ENCODE measurements around the gene TROAP. TPM values are rescaled to one million over a fixed set of nuclear protein-coding genes. Genes with fewer than 3 reads are reported as not detected.
A peak's percentile ranks its signal among the peaks of the same experiment; 100 is the strongest.
"Not testable (repeated sequence)": the region's sequence is repeated elsewhere in the genome, so short reads cannot be mapped to it uniquely, and the experiment has no call there.

Gene TROAP
- total and polyA plus RNA-seq, 4 donors, result 5.1 to 15.7 (median 11.1) TPM

GRCh38 chr12:49327368-49327767 is 4.3 kb downstream of the TROAP start:
- Histone ChIP-seq H3K9me3 (ENCODE audit: control insufficient read depth, insufficient read depth, low read length) (no peaks in the 10 kb centered on the region), H3K27me3 (ENCODE audit: control insufficient read depth, insufficient read depth, low read length) (peaks cover 11% of the 10 kb centered on the region), H3K4me1 (ENCODE audit: control insufficient read depth, insufficient read depth, low read length) (peaks cover 30% of the 10 kb centered on the region), H3K4me3 (ENCODE audit: low read depth, low read length) (no peak overlapping the region), H3K27ac (ENCODE audit: low read depth, low read length) (no peak overlapping the region), H3K36me3 (ENCODE audit: control insufficient read depth, insufficient read depth, low read length) (peaks cover 8% of the 10 kb centered on the region)
- no peak for DNase-seq (ENCODE audit: low read depth in 4 of 6, low spot score in 6 of 6)

GRCh38 chr12:49327887-49328286 is 4.8 kb downstream of the TROAP start:
- no peak for DNase-seq (ENCODE audit: low read depth in 4 of 6, low spot score in 6 of 6)
- Histone ChIP-seq H3K36me3 (ENCODE audit: control insufficient read depth, insufficient read depth, low read length) (peaks cover 8% of the 10 kb centered on the region), H3K4me3 (ENCODE audit: low read depth, low read length) (no peak overlapping the region), H3K27me3 (ENCODE audit: control insufficient read depth, insufficient read depth, low read length) (peaks cover 16% of the 10 kb centered on the region), H3K27ac (ENCODE audit: low read depth, low read length) (no peak overlapping the region), H3K9me3 (ENCODE audit: control insufficient read depth, insufficient read depth, low read length) (no peaks in the 10 kb centered on the region), H3K4me1 (ENCODE audit: control insufficient read depth, insufficient read depth, low read length) (peaks cover 33% of the 10 kb centered on the region)
- WGBS (ENCODE audit: insufficient coverage), result 100% methylated on average over 2 of the region's 2 CpGs

GRCh38 chr12:49328816-49329215 is 5.8 kb downstream of the TROAP start:
- Histone ChIP-seq H3K4me1 (ENCODE audit: control insufficient read depth, insufficient read depth, low read length) (peaks cover 28% of the 10 kb centered on the region), H3K27ac (ENCODE audit: low read depth, low read length) (no peak overlapping the region), H3K27me3 (ENCODE audit: control insufficient read depth, insufficient read depth, low read length) (peaks cover 26% of the 10 kb centered on the region), H3K9me3 (ENCODE audit: control insufficient read depth, insufficient read depth, low read length) (no peaks in the 10 kb centered on the region), H3K36me3 (ENCODE audit: control insufficient read depth, insufficient read depth, low read length) (peaks cover 11% of the 10 kb centered on the region), H3K4me3 (ENCODE audit: low read depth, low read length) (no peak overlapping the region)
- 96% methylated on average over 8 of the region's 12 CpGs for WGBS (ENCODE audit: insufficient coverage)
- no peak for DNase-seq (ENCODE audit: low read depth in 4 of 6, low spot score in 6 of 6)

- peaks cover 39% of the 10 kb centered on the region for H3K27me3 ChIP-seq (ENCODE audit: control insufficient read depth, insufficient read depth, low read length)
- H3K9me3 ChIP-seq (ENCODE audit: control insufficient read depth, insufficient read depth, low read length), result no peaks in the 10 kb centered on the region
- peaks cover 11% of the 10 kb centered on the region for H3K36me3 ChIP-seq (ENCODE audit: control insufficient read depth, insufficient read depth, low read length)
- H3K27ac ChIP-seq (ENCODE audit: low read depth, low read length), result no peak overlapping the region
- no peak overlapping the region for H3K4me3 ChIP-seq (ENCODE audit: low read depth, low read length)
- WGBS (ENCODE audit: insufficient coverage), result 95% methylated on average over 4 of the region's 7 CpGs
- peaks cover 34% of the 10 kb centered on the region for H3K4me1 ChIP-seq (ENCODE audit: control insufficient read depth, insufficient read depth, low read length)
- no peak for DNase-seq (ENCODE audit: low read depth in 4 of 6, low spot score in 6 of 6)
Measured at GRCh38 chr12:49330032-49330619, 7.1 kb downstream of the TROAP start.

GRCh38 chr12:49330631-49331379 is 7.8 kb downstream of the TROAP start:
- DNase-seq (ENCODE audit: low read depth in 4 of 6, low spot score in 6 of 6), result no peak
- Histone ChIP-seq H3K27ac (ENCODE audit: low read depth, low read length) (no peak overlapping the region), H3K9me3 (ENCODE audit: control insufficient read depth, insufficient read depth, low read length) (no peaks in the 10 kb centered on the region), H3K4me1 (ENCODE audit: control insufficient read depth, insufficient read depth, low read length) (peaks cover 36% of the 10 kb centered on the region), H3K36me3 (ENCODE audit: control insufficient read depth, insufficient read depth, low read length) (peaks cover 11% of the 10 kb centered on the region), H3K4me3 (ENCODE audit: low read depth, low read length) (no peak overlapping the region), H3K27me3 (ENCODE audit: control insufficient read depth, insufficient read depth, low read length) (peaks cover 46% of the 10 kb centered on the region)
- 71% methylated on average over 9 of the region's 14 CpGs for WGBS (ENCODE audit: insufficient coverage)

GRCh38 chr12:49331380-49332222 is 8.5 kb downstream of the TROAP start:
- 22% methylated on average over 11 of the region's 11 CpGs for whole genome bisulfite sequencing (ENCODE audit: insufficient coverage)
- peak in 3 of 6 donors; percentile 62 to 89 (median 85) for DNase-seq (ENCODE audit: low read depth in 4 of 6, low spot score in 6 of 6)
- Histone ChIP-seq H3K9me3 (ENCODE audit: control insufficient read depth, insufficient read depth, low read length) (no peaks in the 10 kb centered on the region), H3K36me3 (ENCODE audit: control insufficient read depth, insufficient read depth, low read length) (peaks cover 11% of the 10 kb centered on the region), H3K4me1 (ENCODE audit: control insufficient read depth, insufficient read depth, low read length) (peaks cover 40% of the 10 kb centered on the region), H3K27ac (ENCODE audit: low read depth, low read length) (no peak overlapping the region), H3K27me3 (ENCODE audit: control insufficient read depth, insufficient read depth, low read length) (peaks cover 54% of the 10 kb centered on the region), H3K4me3 (ENCODE audit: low read depth, low read length) (no peak overlapping the region)

- H3K9me3 ChIP-seq (ENCODE audit: control insufficient read depth, insufficient read depth, low read length), result no peaks in the 10 kb centered on the region
- DNase-seq (ENCODE audit: low read depth in 4 of 6, low spot score in 6 of 6), result peak in 1 of 6 donors; percentile 3
- no peak overlapping the region for H3K4me3 ChIP-seq (ENCODE audit: low read depth, low read length)
- peaks cover 11% of the 10 kb centered on the region for H3K36me3 ChIP-seq (ENCODE audit: control insufficient read depth, insufficient read depth, low read length)
- 50% methylated on average over 17 of the region's 17 CpGs for WGBS (ENCODE audit: insufficient coverage)
- no peak overlapping the region for H3K27ac ChIP-seq (ENCODE audit: low read depth, low read length)
- peaks cover 48% of the 10 kb centered on the region for H3K4me1 ChIP-seq (ENCODE audit: control insufficient read depth, insufficient read depth, low read length)
- peaks cover 62% of the 10 kb centered on the region for H3K27me3 ChIP-seq (ENCODE audit: control insufficient read depth, insufficient read depth, low read length)
Measured at GRCh38 chr12:49332441-49332861, 9.4 kb downstream of the TROAP start.

GRCh38 chr12:49332891-49333371 is 9.9 kb downstream of the TROAP start:
- Histone ChIP-seq H3K27ac (ENCODE audit: low read depth, low read length) (no peak overlapping the region), H3K36me3 (ENCODE audit: control insufficient read depth, insufficient read depth, low read length) (peaks cover 11% of the 10 kb centered on the region), H3K4me3 (ENCODE audit: low read depth, low read length) (no peak overlapping the region), H3K27me3 (ENCODE audit: control insufficient read depth, insufficient read depth, low read length) (peaks cover 67% of the 10 kb centered on the region), H3K4me1 (ENCODE audit: control insufficient read depth, insufficient read depth, low read length) (peaks cover 53% of the 10 kb centered on the region), H3K9me3 (ENCODE audit: control insufficient read depth, insufficient read depth, low read length) (no peaks in the 10 kb centered on the region)
- WGBS (ENCODE audit: insufficient coverage), result 15% methylated on average over 35 of the region's 40 CpGs
- DNase-seq (ENCODE audit: low read depth in 4 of 6, low spot score in 6 of 6), result peak in 1 of 6 donors; percentile 2

GRCh38 chr12:49333778-49334177 is 10.7 kb downstream of the TROAP start:
- not testable (repeated sequence) for H3K9me3 ChIP-seq (ENCODE audit: control insufficient read depth, insufficient read depth, low read length); H3K4me3 ChIP-seq (ENCODE audit: low read depth, low read length); DNase-seq (ENCODE audit: low read depth in 4 of 6, low spot score in 6 of 6); H3K27ac ChIP-seq (ENCODE audit: low read depth, low read length)
- Histone ChIP-seq H3K27me3 (ENCODE audit: control insufficient read depth, insufficient read depth, low read length) (peaks cover 75% of the 10 kb centered on the region), H3K4me1 (ENCODE audit: control insufficient read depth, insufficient read depth, low read length) (peaks cover 61% of the 10 kb centered on the region), H3K36me3 (ENCODE audit: control insufficient read depth, insufficient read depth, low read length) (peaks cover 11% of the 10 kb centered on the region)
- 10% methylated on average over 2 of the region's 21 CpGs for WGBS (ENCODE audit: insufficient coverage)
